K562 (cell line): ENCODE data around the gene C13orf46. TPM values are rescaled to one million over a fixed set of nuclear protein-coding genes. Genes with fewer than 3 reads are reported as not detected.

Source experiments
- ATAC-seq: fragments of 200-7000 bp; cut with Tn5 transposase; 3 replicates; pipeline ENCODE4 v1.9.1; 2020; ENCODE audit warnings: moderate library complexity
- BruUV-seq: library from RNA; stranded (reverse); fragments of 400-500 nt; replicated peaks from 2 replicates; lab custom pipeline; 2021; lab: Mats Ljungman, UMichigan
- CTCF ChIA-PET: fragments of 300-600 bp; formaldehyde crosslinking; extraction: SDS; loops from one replicate; lab custom pipeline; 2021; ENCODE audit warnings: low intra/inter-chr PET ratio; lab: Yijun Ruan, JAX
- POLR2A ChIA-PET: fragments of 300-600, 350-650 bp; sonication (Branson Sonifier 250); formaldehyde crosslinking; extraction: SDS; loops from one replicate; lab custom pipeline; 2021; ENCODE audit warnings: antibody characterized with exemption, inconsistent platforms; lab: Yijun Ruan, JAX
- DNase-seq, 4 experiments: peaks; one replicate each; pipeline versions ENCODE4 v3.0.0 to v3.0.0-alpha.2; 2011 to 2018; ENCODE audit warnings: low spot score in 3 of 4, mixed read lengths in 3 of 4; ENCODE audit errors: extremely low read depth in 1 of 4
- FAIRE-seq: peaks from 2 replicates; lab custom pipeline; 2011; peaks lifted over from hg19 to GRCh38; lab: Jason Lieb, UNC
- H2AFZ ChIP-seq: 2 replicates; pipeline ENCODE4 v1.6.0; 2011; ENCODE audit warnings: low read depth, low read length, control low read depth, inconsistent platforms
- H3K27ac ChIP-seq: fragments of 200-600 bp; 3 replicates; pipeline ENCODE4 v1.8.0; 2011; ENCODE audit warnings: low read depth, mild to moderate bottlenecking, control low read depth, inconsistent platforms, low read length, moderate library complexity, mixed read lengths; ENCODE audit errors: extremely low read depth
- H3K27me3 ChIP-seq, 2 experiments: fragments of 300-600 bp in 1 of 2; 2 replicates in 1 of 2; 3 replicates in 1 of 2; pipeline versions ENCODE4 v1.6.0 to v1.8.0; 2011; ENCODE audit warnings: inconsistent platforms in 2 of 2, low read length in 2 of 2, mild to moderate bottlenecking in 1 of 2, mixed read lengths in 1 of 2, moderate library complexity in 1 of 2; ENCODE audit not compliant: control insufficient read depth in 2 of 2, insufficient read depth in 2 of 2
- H3K36me3 ChIP-seq: fragments of 300-600 bp; 3 replicates; pipeline ENCODE4 v1.8.0; 2011; ENCODE audit warnings: mild to moderate bottlenecking, low read length, inconsistent platforms; ENCODE audit not compliant: control insufficient read depth, insufficient read depth
- H3K4me1 ChIP-seq, 2 experiments: fragments of 200-600 bp in 1 of 2; replicated peaks in 1 of 2; 2 replicates in 1 of 2; 3 replicates in 1 of 2; pipeline versions ENCODE4 v1.5.1 to v1.8.0; 2011; ENCODE audit warnings: inconsistent platforms in 2 of 2, low read length in 2 of 2, mild to moderate bottlenecking in 1 of 2, mixed read lengths in 1 of 2, moderate library complexity in 1 of 2; ENCODE audit not compliant: control insufficient read depth in 2 of 2, insufficient read depth in 2 of 2
- H3K4me2 ChIP-seq: 2 replicates; pipeline ENCODE4 v1.6.1; 2011; ENCODE audit warnings: low read length, control low read depth, inconsistent platforms, mixed read lengths; ENCODE audit not compliant: insufficient read depth
- H3K4me3 ChIP-seq: fragments of 200-600 bp; sonication (generic), shearing (Covaris generic); 2 replicates; pipeline ENCODE4 v1.5.1; 2016; ENCODE audit warnings: control low read depth, inconsistent platforms
- H3K79me2 ChIP-seq: fragments of 200-600 bp; 3 replicates; pipeline ENCODE4 v1.8.0; 2011; ENCODE audit warnings: low read length, inconsistent platforms; ENCODE audit not compliant: control insufficient read depth, insufficient read depth
- H3K9ac ChIP-seq, 2 experiments: 2 replicates each; pipeline versions ENCODE4 v1.6.0 to v1.6.1; 2011; ENCODE audit warnings: low read depth in 2 of 2, low read length in 2 of 2, control low read depth in 1 of 2, inconsistent platforms in 1 of 2, mild to moderate bottlenecking in 1 of 2, mixed read lengths in 1 of 2; ENCODE audit not compliant: insufficient read depth in 1 of 2
- H3K9me1 ChIP-seq: one replicate; pipeline ENCODE4 v1.6.0; 2011; ENCODE audit warnings: inconsistent platforms, mild to moderate bottlenecking, low read length, moderate library complexity; ENCODE audit not compliant: control insufficient read depth, insufficient read depth
- H3K9me3 ChIP-seq: replicated peaks from 2 replicates; pipeline ENCODE4 v1.5.1; 2011; ENCODE audit warnings: low read depth, low read length, inconsistent platforms; ENCODE audit not compliant: control insufficient read depth, insufficient read depth
- H4K20me1 ChIP-seq: replicated peaks from 2 replicates; pipeline ENCODE4 v1.6.1; 2011; ENCODE audit warnings: low read length, inconsistent platforms, mixed read lengths; ENCODE audit not compliant: control insufficient read depth, insufficient read depth
- CBFA2T2 ChIP-seq: fragments of 450-650 bp; conservative IDR thresholded peaks from 2 replicates; pipeline ENCODE4 v1.6.1; 2017; ENCODE audit warnings: mild to moderate bottlenecking
- RBBP5 ChIP-seq: fragments of 200-600 bp; sonication (generic); IDR thresholded peaks from 2 replicates; pipeline ENCODE4 v1.6.1; 2012; ENCODE audit warnings: borderline replicate concordance, mild to moderate bottlenecking, low read length, control low read depth, inconsistent platforms; ENCODE audit not compliant: insufficient read depth, poor library complexity, severe bottlenecking
- ZBTB33 ChIP-seq: sonication (generic); formaldehyde crosslinking; IDR thresholded peaks from 2 replicates; pipeline ENCODE4 v1.8.1; 2023; ENCODE audit warnings: mild to moderate bottlenecking, missing genetic modification reagents
- WGBS: fragments of 100-300 bp; shearing (Covaris generic); methylation state at CpG from one replicate; pipeline ENCODE4 v1.1.6; 2016; ENCODE audit warnings: low coverage, mixed read lengths; ENCODE audit not compliant: insufficient coverage; ENCODE audit errors: missing lambda C conversion rate; 5-methylcytosine and 5-hydroxymethylcytosine counted together
- in situ Hi-C: fragments of 300-500 bp; cut with MboI; formaldehyde crosslinking; loops from 4 replicates; pipeline ENCODE4 v1.15.0; 2018; ENCODE audit warnings: inconsistent platforms, mixed read lengths
- intact Hi-C: fragments of 100-400 bp; cut with micrococcal nuclease; formaldehyde crosslinking; loops from 2 replicates; pipeline ENCODE4 v1.14.2; 2022
- polyA plus RNA-seq, 8 experiments: library from polyadenylated mRNA; depleted of rRNA in 4 of 8; stranded (reverse) in 5 of 8; unstranded in 3 of 8; fragments of >200 nt; fragmentation: Nextera tagmentation in 2 of 8; fragmentation: Illumina TruSeq in 1 of 8; extraction: Ambion mirVana in 2 of 8; extraction: Trizol in 1 of 8; gene quantifications; 2 replicates each; pipeline versions ENCODE4 v1.2.1 to v1.2.3, GENCODE V29; 2011 to 2014; ENCODE audit warnings: inconsistent platforms in 1 of 8, missing spikeins in 1 of 8
- total RNA-seq, 7 experiments: library from RNA; depleted of rRNA in 6 of 7; stranded (reverse); fragments of >200 nt in 6 of 7; fragmentation: Illumina TruSeq in 2 of 7; extraction: Trizol in 2 of 7; gene quantifications; 2 replicates each; pipeline versions ENCODE4 v1.2.1 to v1.2.3, GENCODE V29; 2011 to 2021; ENCODE audit warnings: low replicate concordance in 1 of 7

The C13orf46 gene
- total and polyA plus RNA-seq, 9 of the 15 experiments (the other 6 are each of a cell fraction or from before 2014, with no cell fraction given), result 0.04 to 0.24 (median 0.05) TPM; not detected in 4

GRCh38 chr13:114011226-114011625, 37.4 kb upstream of the C13orf46 start (continued):
- TF ChIP-seq RBBP5, result no peak

DNA sequence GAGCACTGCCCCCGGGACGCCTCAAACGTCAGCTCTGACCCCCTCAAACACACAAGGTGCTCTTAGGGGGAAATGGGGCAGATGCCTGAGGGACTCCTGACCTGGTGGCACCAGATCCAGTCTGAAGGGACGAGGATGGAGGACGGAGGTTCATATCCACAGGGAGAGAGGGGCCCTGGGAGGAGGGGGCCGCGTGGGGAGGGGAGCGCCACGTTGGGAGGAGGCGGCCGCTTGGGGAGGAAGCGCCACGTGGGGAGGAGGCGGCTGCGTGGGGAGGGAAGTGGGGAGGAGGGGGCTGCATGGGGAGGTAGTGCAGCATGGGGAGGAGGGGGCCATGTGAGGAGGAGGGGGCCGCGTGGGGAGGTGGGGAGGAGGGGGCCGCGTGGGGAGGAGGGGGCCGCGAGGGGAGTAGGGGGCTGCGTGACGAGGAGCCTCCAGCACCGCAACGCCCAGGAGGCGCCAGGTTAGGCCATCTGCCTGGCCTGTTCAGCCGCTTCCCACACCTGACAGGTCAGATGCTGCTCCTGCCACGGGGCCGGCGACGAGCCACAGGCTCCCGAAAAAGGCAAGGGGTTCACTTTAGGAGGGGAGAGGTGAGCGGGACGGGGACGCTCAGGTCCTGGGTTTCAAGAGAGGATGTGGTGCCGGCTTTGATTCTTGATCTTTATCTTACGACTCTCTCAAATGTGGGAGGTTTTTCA, 36.7 kb upstream of the C13orf46 start:
- Histone ChIP-seq H3K79me2 (no peaks in the 10 kb centered on the region), H3K4me1 (peaks cover 0 to 5% of the 10 kb centered on the region in 2 experiments; a peak in 2 of 5 replicates), H2AFZ (no peak overlapping the region), H3K27me3 (no peaks in the 10 kb centered on the region), H3K9ac (no peak overlapping the region), H3K27ac (no peak overlapping the region), H4K20me1 (no peaks in the 10 kb centered on the region)
- in situ Hi-C loops, result no loop called here
- no TSS peak for BruUV-seq
- POLR2A ChIA-PET, result no interaction called here
- WGBS, result 87% methylated on average over 5 of the region's 37 CpGs
- TF ChIP-seq CBFA2T2 (no peak), ZBTB33 (CRISPR knock-in tag) (0 out of 2 replicates have a peak, but pooled peaks have one; percentile 50)
- TF ChIP-seq, all 486 proteins: peak for 1
- Histone ChIP-seq H3K4me3 (no peak overlapping the region), H3K36me3 (peaks cover 32% of the 10 kb centered on the region; the same call in 2 of the 3 replicates), H3K4me2 (no peak overlapping the region), H3K9me3 (no peaks in the 10 kb centered on the region), H3K9me1 (no peaks in the 10 kb centered on the region)
- intact Hi-C loops, result no loop called here
- FAIRE-seq (no peak), DNase-seq (no peak), ATAC-seq (no peak)
- CTCF ChIA-PET, result no interaction called here
